Mucosa of descending colon (tissue), 3 donors: ENCODE results near the gene SPINK4. TPM values are rescaled to one million over a fixed set of nuclear protein-coding genes. Genes with fewer than 3 reads are reported as not detected.
A peak's percentile ranks its signal among the peaks of the same experiment; 100 is the strongest.

ENCODE experiments used
- ATAC-seq: fragments of 200-7000 bp; cut with Tn5 transposase; one replicate; pipeline ENCODE4 v1.9.1; 2020; ENCODE audit warnings: mild to moderate bottlenecking, moderate library complexity
- DNase-seq, 3 donors: peaks; one replicate each; pipeline ENCODE4 v3.0.0-alpha.2; 2020
- H3K36me3 ChIP-seq: fragments of 200-600 bp; one replicate; pipeline ENCODE4 v1.8.0; 2021; ENCODE audit warnings: low read depth, mild to moderate bottlenecking
- H3K4me1 ChIP-seq: fragments of 200-600 bp; one replicate; pipeline ENCODE4 v1.8.0; 2021; ENCODE audit warnings: low read depth, mild to moderate bottlenecking
- H3K4me3 ChIP-seq: fragments of 200-600 bp; one replicate; pipeline ENCODE4 v1.8.0; 2021; ENCODE audit warnings: mild to moderate bottlenecking
- H3K9me3 ChIP-seq: fragments of 200-600 bp; one replicate; pipeline ENCODE4 v1.8.0; 2021; ENCODE audit warnings: mild to moderate bottlenecking
- intact Hi-C, 2 donors: fragments of 100-400 bp; cut with DNase I in 1 of 2; cut with micrococcal nuclease in 1 of 2; formaldehyde crosslinking; loops; one replicate each; pipeline versions ENCODE4 v1.11.0 to v1.11.1; 2022; cut with DNase I, micrococcal nuclease
- total RNA-seq, 3 donors: library from RNA; stranded (reverse); fragmentation: NEBNext Ultra II Directional in 2 of 3; extraction: Animal tissue kit (Norgen Biotek cat#: 25700) in 2 of 3; gene quantifications; one replicate each; pipeline versions ENCODE4 v1.2.1 to v1.2.4, GENCODE V29; 2021 to 2023
- TF ChIP-seq, protein P1 (sequence below): fragments of 200-600 bp; IDR thresholded peaks from one replicate; pipeline ENCODE4 v1.8.0; 2022; ENCODE audit warnings: antibody characterized with exemption, mild to moderate bottlenecking
- donor health status: DM: no; HTN: no; CAD: no; lungs with moderate emphysema.
- donor health status: DM: no; HTN: no; CAD: no.
- donor health status: DM: no; HTN: yes; CAD: no.

SPINK4 gene
- total RNA-seq, 3 donors from 2014 or later, result 13.2 to 85.2 (median 33.3) TPM

DNA sequence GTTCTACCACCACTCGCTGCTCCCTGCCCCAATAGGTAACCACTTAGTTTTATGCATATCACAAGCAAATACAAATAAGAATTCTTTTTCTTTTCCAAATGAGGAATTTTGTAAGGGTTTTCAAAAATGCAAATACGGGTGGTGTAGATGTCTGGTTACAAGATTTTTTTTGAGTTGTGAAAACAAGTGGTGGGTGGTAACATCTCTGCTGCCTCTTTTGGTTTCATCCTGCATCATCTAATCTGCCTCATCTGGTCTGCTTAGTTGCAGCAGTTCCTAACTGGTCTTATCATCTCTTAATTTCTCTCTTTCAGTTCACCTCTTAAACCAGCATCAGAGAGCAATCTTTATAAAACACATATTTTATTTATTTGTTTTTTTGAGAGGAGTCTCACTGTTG lies 55.6 kb downstream of the SPINK4 start:
- ATAC-seq, result no peak
- no peak for DNase-seq
- Histone ChIP-seq H3K4me1 (peaks cover 54% of the 10 kb centered on the region), H3K9me3 (no peaks in the 10 kb centered on the region), H3K36me3 (no peaks in the 10 kb centered on the region), H3K4me3 (no peak overlapping the region)
- intact Hi-C loops, result no loop called here
- TF ChIP-seq, protein P1, sequence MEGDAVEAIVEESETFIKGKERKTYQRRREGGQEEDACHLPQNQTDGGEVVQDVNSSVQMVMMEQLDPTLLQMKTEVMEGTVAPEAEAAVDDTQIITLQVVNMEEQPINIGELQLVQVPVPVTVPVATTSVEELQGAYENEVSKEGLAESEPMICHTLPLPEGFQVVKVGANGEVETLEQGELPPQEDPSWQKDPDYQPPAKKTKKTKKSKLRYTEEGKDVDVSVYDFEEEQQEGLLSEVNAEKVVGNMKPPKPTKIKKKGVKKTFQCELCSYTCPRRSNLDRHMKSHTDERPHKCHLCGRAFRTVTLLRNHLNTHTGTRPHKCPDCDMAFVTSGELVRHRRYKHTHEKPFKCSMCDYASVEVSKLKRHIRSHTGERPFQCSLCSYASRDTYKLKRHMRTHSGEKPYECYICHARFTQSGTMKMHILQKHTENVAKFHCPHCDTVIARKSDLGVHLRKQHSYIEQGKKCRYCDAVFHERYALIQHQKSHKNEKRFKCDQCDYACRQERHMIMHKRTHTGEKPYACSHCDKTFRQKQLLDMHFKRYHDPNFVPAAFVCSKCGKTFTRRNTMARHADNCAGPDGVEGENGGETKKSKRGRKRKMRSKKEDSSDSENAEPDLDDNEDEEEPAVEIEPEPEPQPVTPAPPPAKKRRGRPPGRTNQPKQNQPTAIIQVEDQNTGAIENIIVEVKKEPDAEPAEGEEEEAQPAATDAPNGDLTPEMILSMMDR, result no peak

DNA sequence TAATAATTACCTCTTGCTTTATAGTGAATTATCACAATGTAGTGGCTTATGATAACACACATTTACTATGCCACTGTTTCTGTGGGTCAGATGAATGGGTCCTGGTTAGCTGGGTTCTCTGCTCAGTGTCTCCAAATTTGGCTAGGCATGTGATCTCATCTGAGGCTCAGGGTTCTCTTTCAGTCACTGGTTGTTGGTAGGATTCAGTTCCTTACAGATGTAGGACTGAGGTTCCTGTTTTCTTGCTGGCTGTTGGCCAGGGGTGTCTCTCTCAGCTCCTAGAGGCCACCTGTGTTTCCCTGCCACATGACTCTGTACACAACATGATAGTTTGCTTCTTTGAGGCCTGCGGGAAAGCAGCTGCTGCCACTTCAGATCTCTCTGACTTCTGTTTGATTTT lies 57.5 kb downstream of the SPINK4 start:
- Histone ChIP-seq H3K4me1 (peaks cover 40% of the 10 kb centered on the region), H3K36me3 (no peaks in the 10 kb centered on the region), H3K4me3 (no peak overlapping the region), H3K9me3 (no peaks in the 10 kb centered on the region)
- DNase-seq (peak; percentile 57 to 80 (median 62)), ATAC-seq (peak; percentile 89)
- intact Hi-C loops, result no loop called here
- TF ChIP-seq, protein P1, result no peak

Other genes with a start within 250 kb of the SPINK4 start
- 10 to 100 TPM; 23.4 to 28.3 (median 27.5) TPM for gene APTX, start 238.5 kb upstream of the SPINK4 start, total RNA-seq
- gene DNAJA1, start 214.9 kb upstream of the SPINK4 start, total RNA-seq, result 100 to 1,000 TPM in 1 of 3 donors, 10 to 100 TPM in 2; 47.3 to 122 (median 74.4) TPM
- gene SMU1, start 163.5 kb upstream of the SPINK4 start, total RNA-seq, result 10 to 100 TPM; 15.5 to 23.6 (median 17.1) TPM
- gene B4GALT1, start 72.8 kb upstream of the SPINK4 start, total RNA-seq, result 100 to 1,000 TPM in 2 of 3 donors, 10 to 100 TPM in 1; 66.0 to 203 (median 103) TPM
- 100 to 1,000 TPM; 120 to 155 (median 153) TPM for gene BAG1, start 24.5 kb downstream of the SPINK4 start, total RNA-seq
- 10 to 100 TPM; 72.2 to 98.1 (median 84.3) TPM for gene CHMP5, start 24.9 kb downstream of the SPINK4 start, total RNA-seq
- gene NFX1, start 50.3 kb downstream of the SPINK4 start, total RNA-seq, result 10 to 100 TPM; 35.9 to 44.4 (median 39.5) TPM
- 10 to 100 TPM in 2 of 3 donors, 1 to 10 TPM in 1; 9.2 to 25.2 (median 17.2) TPM for gene AQP7, start 162.4 kb downstream of the SPINK4 start, total RNA-seq
- 1 to 10 TPM; 2.6 to 8.3 (median 3.9) TPM for gene AQP3, start 207.4 kb downstream of the SPINK4 start, total RNA-seq
- gene NOL6, start 233.8 kb downstream of the SPINK4 start, total RNA-seq, result 10 to 100 TPM; 18.8 to 20.2 (median 18.8) TPM